Measurements from ENCODE around the gene ADAMTS16.
"Not testable (repeated sequence)": the region's sequence is repeated elsewhere in the genome, so short reads cannot be mapped to it uniquely, and the experiment has no call there.

The ADAMTS16 gene, protein sequence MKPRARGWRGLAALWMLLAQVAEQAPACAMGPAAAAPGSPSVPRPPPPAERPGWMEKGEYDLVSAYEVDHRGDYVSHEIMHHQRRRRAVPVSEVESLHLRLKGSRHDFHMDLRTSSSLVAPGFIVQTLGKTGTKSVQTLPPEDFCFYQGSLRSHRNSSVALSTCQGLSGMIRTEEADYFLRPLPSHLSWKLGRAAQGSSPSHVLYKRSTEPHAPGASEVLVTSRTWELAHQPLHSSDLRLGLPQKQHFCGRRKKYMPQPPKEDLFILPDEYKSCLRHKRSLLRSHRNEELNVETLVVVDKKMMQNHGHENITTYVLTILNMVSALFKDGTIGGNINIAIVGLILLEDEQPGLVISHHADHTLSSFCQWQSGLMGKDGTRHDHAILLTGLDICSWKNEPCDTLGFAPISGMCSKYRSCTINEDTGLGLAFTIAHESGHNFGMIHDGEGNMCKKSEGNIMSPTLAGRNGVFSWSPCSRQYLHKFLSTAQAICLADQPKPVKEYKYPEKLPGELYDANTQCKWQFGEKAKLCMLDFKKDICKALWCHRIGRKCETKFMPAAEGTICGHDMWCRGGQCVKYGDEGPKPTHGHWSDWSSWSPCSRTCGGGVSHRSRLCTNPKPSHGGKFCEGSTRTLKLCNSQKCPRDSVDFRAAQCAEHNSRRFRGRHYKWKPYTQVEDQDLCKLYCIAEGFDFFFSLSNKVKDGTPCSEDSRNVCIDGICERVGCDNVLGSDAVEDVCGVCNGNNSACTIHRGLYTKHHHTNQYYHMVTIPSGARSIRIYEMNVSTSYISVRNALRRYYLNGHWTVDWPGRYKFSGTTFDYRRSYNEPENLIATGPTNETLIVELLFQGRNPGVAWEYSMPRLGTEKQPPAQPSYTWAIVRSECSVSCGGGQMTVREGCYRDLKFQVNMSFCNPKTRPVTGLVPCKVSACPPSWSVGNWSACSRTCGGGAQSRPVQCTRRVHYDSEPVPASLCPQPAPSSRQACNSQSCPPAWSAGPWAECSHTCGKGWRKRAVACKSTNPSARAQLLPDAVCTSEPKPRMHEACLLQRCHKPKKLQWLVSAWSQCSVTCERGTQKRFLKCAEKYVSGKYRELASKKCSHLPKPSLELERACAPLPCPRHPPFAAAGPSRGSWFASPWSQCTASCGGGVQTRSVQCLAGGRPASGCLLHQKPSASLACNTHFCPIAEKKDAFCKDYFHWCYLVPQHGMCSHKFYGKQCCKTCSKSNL

DNA sequence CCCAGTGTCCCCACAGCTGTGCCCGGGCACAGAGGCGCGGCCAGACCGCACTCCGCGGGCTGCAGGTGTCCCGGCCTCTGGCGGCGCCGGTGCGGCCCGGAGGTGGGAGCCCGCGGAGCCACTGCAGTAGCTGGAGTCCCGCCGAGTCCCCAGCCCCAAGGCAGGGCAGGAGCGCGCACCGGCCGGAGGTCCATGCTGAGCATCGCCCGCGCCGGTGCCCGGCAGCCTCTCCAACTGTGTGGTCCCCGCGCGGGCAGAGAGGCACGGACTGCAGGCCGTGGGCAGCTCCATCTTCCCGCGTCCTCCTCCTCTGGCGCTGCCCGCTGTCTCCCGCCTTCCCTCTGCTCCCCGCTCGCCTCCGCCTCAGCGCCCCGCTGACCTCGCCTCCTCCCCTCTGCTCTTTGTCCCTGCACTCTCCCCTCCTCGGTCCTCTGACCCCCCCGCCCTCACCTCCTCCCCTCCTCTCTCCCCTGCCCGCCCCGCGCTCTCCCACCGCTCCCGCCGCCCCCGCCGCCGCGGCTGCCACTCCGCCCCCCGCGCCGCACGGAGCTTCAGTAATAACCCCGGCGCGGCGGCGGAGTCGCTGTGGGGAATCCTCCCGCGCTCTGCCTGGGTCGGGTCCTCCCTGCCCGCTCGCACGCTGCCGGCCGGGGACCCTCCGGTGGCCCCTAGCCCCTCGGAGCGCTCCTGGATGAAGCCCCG lies at the start of gene ADAMTS16:
Gene ADAMTS16, plus strand, starts transcription at position 554 of the 702 bp plus-strand sequence. Its CDS starts 138 bp downstream, at position 692.
- DNase-seq, result no peak

DNA sequence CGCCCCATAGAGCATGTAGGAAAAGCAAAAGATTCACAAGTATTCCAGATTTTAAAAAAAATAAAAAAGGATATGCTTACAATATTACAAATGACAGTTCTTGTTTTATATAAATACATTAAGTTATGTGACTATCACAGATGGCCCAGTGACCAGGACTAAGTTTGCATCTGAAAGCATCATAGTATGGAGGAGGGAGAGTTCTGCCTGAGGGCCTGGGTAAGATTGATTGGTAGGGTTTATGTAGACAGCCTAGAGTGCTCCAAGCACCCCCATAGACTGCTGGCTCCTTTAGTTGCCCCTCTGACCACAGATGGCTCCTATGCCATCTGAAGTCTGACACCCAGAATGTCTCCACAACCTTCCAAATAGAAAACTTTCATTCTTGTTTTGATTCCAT lies 48.0 kb upstream of the ADAMTS16 start:
- no peak for DNase-seq

DNA sequence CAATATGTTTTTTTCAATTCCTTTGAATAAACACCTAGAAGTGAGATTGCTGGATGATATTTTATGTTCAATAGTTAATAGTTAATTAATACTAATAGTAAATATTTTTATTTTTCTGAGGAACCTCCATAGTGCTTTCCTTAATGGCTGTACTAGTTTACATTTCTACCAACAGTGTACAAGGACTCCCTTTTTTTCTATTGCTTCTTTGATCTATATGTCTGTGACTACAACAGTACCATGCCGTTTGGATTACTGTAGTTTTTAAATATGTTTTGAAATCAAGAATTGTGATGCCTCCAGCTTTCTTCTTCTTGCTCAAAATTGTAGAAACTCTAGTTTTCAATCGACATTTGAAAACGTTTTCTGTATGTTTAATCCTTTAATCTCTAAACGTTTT lies 39.5 kb upstream of the ADAMTS16 start:
- DNase-seq, result no peak

DNA sequence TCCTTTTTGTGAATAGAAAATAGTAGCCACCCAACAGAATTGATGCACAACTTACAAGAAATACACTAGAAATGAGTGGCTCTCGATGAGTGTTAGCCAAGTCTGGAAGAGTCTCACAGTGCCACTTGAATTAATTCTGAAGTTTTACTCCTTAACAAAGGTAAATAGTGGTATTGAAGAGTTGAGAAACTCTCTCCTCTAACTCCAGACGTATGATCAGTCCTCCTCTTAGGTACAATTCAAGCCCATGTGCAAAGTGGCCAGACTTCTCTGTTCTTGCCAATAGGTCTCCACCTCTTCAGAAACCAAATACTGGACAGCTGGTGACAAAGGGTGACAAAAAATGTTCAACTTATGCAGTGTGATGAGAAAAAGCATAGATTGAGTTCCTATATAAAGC lies 38.5 kb upstream of the ADAMTS16 start:
- DNase-seq, result no peak

DNA sequence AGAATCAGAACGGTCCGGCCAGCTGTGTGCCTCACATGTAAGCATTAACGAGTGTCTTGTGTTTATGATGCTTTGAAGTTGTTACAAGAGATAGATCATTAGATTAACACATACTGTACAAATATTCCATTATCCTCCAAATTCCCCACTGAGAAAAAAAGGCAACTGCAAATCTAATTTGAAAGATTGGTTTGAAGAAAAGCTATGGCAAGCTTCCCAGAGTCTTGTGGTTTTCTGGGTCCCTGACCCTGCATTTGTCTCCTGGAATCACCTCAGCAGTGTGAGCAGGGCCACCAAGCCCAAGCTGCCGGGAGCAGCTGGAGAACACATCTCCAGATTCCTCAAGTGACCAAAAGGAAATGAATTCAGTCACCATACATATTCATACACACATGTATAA lies 36.9 kb upstream of the ADAMTS16 start:
- no peak for DNase-seq

DNA sequence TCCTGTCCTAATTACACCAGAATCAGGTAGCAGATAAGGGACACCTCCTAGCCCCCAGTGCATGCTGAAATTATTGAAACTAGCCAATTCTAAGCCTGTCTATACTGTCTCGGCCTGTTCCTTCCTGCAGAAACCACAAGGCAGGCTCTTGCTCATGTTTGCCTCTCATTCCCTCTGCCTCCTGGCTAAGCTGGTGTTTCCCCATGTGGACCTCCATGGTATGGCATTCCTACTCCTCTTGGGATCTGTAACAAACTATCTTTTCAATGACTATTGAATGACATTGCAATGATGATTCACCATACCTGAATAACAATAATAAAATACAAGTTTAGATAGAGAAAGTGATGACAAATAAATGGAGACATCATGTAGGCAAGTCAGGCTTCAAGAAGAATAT lies 35.6 kb upstream of the ADAMTS16 start:
- DNase-seq, result no peak

DNA sequence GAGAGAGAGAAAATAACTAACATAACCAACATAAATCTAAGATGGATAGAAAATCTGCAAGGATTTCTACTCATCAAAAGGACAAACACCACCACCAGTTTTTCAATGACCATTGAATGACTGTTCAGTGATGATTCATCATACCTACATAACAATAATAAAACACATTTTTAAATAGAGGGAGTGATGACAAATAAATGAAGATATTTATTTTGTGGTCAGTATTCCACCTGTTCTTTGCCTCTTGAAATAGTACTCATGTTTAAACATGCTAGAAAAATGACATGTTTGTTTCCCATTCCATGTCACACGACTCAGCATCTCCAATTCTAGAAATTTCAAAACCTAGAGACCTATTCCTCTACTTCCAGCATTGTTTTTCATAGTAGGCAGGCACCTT lies 34.6 kb upstream of the ADAMTS16 start:
- DNase-seq, result no peak

DNA sequence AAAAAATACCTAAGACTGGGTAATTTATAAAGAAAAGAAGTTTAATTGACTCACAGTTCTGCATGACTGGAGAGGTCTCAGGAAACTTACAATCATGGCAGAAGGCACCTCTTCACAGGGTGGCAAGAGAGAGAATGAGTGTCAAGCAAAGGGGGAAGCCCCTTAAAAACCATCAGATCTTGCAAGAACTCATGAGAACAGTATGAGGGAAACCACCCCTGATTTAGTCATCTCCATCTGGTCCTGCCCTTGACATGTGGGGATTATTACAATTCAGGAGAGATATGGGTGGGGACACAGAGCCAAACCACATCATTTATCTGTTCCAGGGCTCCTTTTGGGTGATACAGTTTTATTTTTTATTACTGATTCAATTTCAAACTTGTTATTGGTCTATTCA lies 23.2 kb upstream of the ADAMTS16 start:
- DNase-seq, result no peak

DNA sequence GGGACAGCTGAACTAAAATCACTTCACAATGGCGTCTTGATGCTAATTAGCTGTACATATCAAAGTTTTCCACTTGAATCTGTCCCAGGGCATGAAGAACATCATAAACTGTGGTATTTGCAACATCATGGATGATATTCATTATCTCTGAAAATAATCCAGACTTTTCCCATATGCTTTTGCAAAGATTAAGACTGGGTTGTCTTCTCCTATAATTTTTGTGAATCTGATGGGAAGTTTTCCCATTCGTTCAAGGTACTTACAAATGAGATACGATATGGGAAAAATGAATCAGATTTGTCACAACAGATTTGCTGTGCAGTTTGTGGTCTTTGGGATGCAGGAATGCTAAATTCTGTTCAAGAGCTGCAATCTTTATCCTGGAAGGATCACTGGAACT lies 17.4 kb upstream of the ADAMTS16 start:
- no peak for DNase-seq

DNA sequence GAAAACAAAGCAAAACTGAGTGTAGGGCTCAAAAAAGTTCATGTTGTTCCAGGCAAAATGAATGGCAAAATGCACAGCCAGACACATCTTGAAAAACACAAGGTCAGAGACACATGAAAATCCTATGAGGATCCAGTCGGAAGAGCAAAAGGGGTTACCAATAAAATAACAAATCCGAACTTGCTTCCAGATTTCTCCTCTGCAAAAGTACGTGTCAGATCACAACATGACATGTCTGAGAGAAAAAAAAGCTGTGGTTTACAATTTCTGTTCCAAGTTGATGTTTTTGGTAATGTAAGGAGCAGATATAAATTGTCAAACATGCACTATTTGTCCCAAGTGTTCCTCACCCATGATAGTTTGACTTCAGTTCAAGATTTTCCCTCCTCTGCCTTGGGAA lies 15.9 kb upstream of the ADAMTS16 start:
- DNase-seq, result no peak

DNA sequence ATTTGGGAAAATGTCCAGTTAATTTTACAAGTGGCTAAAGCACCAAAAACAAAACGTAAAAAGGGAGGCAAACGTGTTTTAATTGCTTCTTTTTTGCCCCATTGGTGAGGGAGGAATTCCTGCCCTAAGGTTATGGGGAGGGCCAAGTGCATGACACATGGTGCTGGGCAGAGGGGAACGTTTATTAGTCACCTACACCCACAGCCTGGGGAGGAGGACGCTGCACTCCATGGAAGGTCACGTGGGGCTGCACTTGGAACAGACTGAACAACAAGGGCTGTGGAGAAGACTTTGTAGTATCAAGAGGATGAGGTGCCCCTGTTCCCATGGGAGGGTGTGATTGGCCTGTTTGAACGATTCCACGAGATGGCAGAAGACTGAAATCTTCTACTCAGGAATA lies 13.7 kb upstream of the ADAMTS16 start:
- peak; percentile 26 for DNase-seq

DNA sequence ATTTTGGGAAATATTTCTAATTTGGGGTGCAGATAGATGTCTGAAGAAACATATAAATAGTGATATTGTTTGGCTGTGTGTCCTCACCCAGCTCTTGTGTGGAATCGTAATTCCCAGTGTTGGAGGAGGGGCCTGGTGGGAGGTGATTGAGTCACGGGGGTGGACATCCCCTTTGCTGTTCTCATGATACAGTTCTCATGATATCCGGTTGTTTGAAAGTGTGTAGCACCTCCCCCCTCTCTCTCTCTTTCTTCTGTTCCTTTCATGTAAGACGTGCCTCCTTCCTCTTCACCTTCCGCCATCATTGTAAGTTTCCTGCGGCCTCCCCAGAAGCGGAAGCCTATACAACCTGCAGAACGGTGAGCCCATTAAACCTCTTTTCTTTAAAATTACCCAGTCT lies 11.4 kb upstream of the ADAMTS16 start:
- DNase-seq, result no peak

DNA sequence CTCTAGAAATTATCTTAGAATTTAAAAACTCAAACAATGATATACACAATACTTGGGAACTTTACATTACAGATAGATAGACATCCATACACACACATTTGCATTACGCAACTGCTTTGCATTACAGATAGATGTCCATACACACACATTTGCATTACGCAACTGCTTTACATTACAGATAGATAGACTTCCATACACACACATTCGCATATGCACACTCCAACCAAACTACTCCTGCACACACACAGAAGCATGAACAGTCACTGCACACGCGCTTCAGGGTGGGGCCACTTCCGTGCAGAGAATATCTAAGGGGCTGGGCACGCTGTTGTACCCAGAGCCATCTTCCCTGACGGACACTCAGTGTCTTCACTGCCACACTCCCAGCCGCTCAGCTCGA lies 7.9 kb upstream of the ADAMTS16 start:
- DNase-seq, result no peak

DNA sequence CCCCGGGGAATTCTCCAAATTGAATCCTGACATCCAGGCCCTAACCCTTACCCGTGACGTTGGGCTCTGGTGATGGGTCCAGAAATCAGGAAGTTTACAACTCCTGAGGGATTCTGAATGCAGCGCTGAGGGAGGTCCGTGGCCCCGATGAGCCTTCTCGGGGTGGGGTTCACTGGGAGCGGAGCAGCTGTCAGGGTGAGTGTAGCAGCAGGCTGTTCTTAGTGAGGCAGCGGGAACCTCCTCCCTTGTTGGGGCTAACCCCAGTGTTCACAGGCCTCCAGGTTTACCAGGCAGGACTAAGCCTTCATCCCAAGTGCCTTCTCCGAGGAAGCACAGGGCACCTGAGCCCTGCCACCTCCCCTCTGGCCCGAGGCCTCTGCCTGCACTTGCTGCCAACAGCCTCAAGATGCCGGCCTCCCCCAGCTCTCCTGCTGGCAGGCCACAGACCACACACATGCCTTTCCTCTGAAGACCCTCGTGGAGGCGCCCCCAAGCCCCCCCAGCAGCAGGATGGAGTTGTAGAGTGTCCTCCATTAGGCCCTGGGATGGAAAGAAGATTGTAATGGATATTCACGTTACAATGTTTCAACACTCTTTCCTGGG lies 7.3 kb upstream of the ADAMTS16 start:
- DNase-seq, result no peak

DNA sequence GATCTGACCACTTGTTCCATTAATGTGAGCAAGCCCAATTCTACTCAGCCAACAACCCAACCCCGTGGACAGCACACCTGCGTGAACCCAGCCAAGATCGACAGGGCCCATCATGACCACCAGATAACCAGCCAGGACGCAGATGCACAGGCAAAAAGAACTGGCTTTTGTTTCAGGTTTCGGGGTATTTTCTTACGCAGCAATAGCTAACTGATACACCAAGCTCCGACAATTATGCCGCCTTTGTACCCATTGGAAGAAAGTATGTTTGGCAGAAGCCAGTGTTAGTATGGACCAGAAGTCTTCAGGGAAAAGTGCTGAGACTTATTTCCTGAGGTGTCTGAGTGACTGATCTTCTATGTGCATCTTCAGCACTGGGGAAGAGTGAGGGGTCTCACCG lies 6.0 kb upstream of the ADAMTS16 start:
- DNase-seq, result no peak

DNA sequence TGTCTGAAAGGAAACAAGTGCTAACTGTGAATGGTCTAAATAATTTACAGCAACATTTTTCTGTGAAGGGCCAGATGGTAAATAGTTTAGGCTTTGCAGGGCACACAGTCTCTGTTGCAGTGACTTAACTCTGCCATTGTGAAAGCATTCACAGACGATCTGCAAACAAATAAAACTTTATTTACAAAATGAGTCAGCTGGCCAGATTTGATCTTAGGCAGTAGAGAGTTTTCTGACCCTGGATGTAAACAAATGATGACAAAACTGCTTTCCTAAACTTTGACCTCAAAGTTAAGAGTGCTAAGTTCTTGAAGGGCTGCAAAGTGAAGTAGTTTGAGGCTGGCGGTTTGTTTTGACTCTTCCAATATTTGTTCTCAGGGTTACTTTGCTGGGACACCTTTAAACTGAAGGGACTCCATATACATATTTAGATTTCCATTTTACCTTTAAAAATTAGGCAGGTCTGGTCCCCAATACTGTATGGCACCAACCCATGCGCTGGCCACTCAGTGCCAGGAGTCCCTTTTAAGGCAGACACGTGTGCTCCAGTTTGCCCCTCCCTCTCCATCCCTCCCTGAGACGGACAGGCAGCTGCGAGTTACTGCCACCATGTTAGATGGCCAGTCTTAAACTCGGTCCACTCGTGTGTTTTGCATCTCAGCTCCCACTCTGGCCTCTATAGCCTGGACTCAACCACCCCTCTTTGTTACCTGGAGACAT lies 4.0 kb upstream of the ADAMTS16 start:
- no peak for DNase-seq

DNA sequence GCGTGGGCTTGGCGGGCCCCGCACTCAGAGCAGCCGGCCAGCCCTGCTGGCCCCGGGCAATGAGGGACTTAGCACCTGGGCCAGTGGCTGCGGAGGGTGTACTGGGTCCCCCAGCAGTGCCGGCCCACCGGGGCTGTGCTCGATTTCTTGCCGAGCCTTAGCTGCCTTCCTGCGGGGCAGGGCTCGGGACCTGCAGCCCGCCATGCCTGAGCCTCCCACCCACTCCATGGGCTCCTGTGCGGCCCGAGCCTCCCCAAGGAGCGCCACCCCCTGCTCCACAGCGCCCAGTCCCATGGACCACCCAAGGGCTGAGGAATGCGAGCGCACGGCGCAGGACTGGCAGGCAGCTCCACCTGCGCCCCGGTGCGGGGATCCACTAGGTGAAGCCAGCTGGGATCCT lies 2.3 kb upstream of the ADAMTS16 start:
- DNase-seq, result not testable (repeated sequence)

DNA sequence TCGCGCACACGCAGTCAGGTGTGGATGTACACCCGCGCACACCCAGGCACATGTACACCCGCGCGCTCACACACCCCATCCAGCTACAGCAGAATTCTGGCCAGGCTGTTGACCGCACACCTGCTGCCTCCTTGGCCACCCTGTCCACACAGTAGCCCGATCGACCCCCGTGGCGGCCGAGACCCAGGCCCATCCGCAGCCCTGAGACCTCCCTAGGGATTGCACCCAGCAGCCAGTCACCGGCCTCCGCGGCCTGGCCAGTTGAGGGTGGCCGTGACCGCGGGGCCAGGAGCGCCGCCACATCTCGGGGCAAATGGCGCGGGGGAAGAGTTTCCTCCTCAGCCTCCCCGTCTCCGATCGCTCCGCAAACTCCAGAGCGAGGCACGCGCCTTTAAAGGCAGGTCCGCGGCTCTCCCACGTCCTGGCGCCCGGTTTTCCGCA lies 774 bp upstream of the ADAMTS16 start:
- DNase-seq, result no peak

DNA sequence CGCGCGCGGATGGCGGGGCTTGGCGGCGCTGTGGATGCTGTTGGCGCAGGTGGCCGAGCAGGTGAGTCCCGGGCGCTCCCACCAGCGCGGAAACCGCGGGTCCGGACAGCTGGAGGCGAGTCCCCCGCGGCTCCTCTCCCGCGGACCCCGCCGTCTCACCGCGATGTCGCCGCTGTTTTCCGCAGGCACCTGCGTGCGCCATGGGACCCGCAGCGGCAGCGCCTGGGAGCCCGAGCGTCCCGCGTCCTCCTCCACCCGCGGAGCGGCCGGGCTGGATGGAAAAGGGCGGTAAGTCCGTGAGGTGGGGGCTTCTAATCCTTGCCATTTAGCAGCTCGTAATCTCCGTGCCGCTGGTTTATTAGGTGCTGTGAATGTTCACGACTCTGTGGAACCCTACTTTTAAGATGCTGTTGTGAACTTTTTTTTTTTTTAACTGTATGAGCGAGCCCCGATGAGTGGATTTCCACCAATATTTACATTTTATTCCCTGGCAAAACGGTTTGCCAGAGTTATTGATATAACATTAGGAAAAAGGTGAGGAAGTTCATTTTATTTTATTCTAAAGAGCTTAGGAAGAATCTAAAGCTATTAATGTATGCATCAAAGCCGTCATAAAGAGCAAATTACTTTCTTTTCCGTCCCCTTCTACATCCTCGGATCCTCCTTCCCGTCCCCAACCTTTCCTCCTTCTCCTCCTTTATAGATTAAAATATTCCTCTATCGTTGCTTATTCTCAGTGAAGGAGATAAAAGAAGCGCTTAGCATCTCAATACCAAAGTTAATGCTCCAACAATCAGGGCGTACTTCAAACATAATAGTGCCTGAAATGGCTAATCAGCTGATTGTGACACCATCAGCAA lies 579 bp downstream of the ADAMTS16 start:
- no peak for DNase-seq

DNA sequence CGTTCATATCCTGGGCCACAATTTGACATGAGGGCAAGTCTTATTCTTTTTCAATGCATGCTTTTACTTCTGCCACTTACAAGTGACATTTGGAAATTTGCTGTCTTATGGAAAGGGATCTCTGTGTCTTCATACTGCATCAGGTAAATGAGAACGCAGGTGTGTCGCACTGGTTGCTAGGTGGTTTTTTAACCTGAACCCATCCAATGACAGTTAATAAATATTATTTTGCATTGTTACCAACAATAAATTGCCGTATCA lies 1.1 kb downstream of the ADAMTS16 start:
- no peak for DNase-seq
